ENCODE measurements around the gene CYBC1.

DNA sequence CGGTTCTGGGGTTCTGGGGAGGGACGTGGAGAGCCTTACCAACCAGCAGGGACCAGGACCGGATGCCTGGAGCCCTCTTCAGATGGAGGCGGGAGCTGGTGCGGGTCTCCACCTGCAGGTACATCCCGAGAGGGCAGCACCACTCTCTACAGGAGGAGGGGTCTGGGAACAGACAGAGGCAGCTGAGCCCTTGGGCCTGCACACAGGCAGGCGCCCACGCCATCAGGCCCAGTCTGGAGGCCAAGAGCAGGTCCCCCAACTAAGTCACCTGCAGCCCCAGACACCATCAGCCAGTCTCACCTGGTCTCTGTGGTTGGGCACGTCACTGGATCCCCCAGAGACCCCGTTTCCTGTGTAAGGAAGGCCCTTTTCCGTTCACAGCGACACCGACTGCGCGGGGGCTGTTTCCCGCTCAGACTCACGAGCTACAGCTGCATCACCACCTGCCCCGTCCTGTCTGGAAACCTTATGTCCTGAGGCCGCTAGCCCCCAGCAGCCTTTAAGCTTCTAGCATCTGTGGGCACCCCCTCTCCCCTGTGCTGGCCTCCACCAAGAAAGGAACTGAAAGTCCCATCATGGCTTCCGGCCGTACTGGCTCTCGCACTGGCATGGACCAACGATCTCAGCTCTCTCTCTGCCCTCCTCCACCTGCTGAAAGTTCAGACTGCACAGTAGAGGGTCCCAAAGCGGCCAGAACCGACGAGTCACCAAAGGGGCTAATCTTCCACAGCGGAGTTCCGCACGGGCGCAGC, 1.2 kb downstream of the CYBC1 start:
- TF ChIP-seq, protein P1, sequence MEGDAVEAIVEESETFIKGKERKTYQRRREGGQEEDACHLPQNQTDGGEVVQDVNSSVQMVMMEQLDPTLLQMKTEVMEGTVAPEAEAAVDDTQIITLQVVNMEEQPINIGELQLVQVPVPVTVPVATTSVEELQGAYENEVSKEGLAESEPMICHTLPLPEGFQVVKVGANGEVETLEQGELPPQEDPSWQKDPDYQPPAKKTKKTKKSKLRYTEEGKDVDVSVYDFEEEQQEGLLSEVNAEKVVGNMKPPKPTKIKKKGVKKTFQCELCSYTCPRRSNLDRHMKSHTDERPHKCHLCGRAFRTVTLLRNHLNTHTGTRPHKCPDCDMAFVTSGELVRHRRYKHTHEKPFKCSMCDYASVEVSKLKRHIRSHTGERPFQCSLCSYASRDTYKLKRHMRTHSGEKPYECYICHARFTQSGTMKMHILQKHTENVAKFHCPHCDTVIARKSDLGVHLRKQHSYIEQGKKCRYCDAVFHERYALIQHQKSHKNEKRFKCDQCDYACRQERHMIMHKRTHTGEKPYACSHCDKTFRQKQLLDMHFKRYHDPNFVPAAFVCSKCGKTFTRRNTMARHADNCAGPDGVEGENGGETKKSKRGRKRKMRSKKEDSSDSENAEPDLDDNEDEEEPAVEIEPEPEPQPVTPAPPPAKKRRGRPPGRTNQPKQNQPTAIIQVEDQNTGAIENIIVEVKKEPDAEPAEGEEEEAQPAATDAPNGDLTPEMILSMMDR (IDR thresholded peaks at IDR 0.05; ENCODE audit: poor library complexity, severe bottlenecking): no peak
- TF ChIP-seq TAF1 (IDR thresholded peaks at IDR 0.05; ENCODE audit: low read depth) (no peak), POLR2AphosphoS5 (IDR thresholded peaks at IDR 0.05) (no peak), EP300 (conservative IDR thresholded peaks at IDR 0.05; ENCODE audit: poor library complexity, severe bottlenecking) (no peak), EZH2 (IDR thresholded peaks at IDR 0.05; ENCODE audit: borderline replicate concordance, insufficient read depth, low read length, poor library complexity, severe bottlenecking) (no peak), MXI1 (conservative IDR thresholded peaks at IDR 0.05; ENCODE audit: poor library complexity, severe bottlenecking) (no peak), SMC3 (conservative IDR thresholded peaks at IDR 0.05; ENCODE audit: poor library complexity) (no peak)
- TF ChIP-seq, protein P2, sequence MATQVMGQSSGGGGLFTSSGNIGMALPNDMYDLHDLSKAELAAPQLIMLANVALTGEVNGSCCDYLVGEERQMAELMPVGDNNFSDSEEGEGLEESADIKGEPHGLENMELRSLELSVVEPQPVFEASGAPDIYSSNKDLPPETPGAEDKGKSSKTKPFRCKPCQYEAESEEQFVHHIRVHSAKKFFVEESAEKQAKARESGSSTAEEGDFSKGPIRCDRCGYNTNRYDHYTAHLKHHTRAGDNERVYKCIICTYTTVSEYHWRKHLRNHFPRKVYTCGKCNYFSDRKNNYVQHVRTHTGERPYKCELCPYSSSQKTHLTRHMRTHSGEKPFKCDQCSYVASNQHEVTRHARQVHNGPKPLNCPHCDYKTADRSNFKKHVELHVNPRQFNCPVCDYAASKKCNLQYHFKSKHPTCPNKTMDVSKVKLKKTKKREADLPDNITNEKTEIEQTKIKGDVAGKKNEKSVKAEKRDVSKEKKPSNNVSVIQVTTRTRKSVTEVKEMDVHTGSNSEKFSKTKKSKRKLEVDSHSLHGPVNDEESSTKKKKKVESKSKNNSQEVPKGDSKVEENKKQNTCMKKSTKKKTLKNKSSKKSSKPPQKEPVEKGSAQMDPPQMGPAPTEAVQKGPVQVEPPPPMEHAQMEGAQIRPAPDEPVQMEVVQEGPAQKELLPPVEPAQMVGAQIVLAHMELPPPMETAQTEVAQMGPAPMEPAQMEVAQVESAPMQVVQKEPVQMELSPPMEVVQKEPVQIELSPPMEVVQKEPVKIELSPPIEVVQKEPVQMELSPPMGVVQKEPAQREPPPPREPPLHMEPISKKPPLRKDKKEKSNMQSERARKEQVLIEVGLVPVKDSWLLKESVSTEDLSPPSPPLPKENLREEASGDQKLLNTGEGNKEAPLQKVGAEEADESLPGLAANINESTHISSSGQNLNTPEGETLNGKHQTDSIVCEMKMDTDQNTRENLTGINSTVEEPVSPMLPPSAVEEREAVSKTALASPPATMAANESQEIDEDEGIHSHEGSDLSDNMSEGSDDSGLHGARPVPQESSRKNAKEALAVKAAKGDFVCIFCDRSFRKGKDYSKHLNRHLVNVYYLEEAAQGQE (IDR thresholded peaks at IDR 0.05; ENCODE audit: borderline replicate concordance): no peak

All from neural cell (in vitro differentiated cells).